Endothelial cell (in vitro differentiated cells): ENCODE data around the gene UBE2I. TPM values are rescaled to one million over a fixed set of nuclear protein-coding genes. Genes with fewer than 3 reads are reported as not detected.

Experiments used
- DNase-seq: peaks from one replicate; pipeline ENCODE4 v3.0.0; 2021; ENCODE audit warnings: low spot score
- H3K27ac Mint-ChIP-seq: one replicate; pipeline ENCODE4 v1.8.0; 2021; ENCODE audit warnings: mixed read lengths, inconsistent platforms; ENCODE audit not compliant: unreplicated experiment
- H3K27me3 Mint-ChIP-seq: one replicate; pipeline ENCODE4 v1.8.0; 2021; ENCODE audit warnings: mild to moderate bottlenecking, moderate library complexity, mixed read lengths, inconsistent platforms; ENCODE audit not compliant: unreplicated experiment
- H3K36me3 Mint-ChIP-seq: one replicate; pipeline ENCODE4 v1.8.0; 2021; ENCODE audit warnings: mild to moderate bottlenecking, low read depth, mixed read lengths, inconsistent platforms; ENCODE audit not compliant: unreplicated experiment
- H3K4me1 Mint-ChIP-seq: one replicate; pipeline ENCODE4 v1.8.0; 2021; ENCODE audit warnings: mild to moderate bottlenecking, mixed read lengths, inconsistent platforms; ENCODE audit not compliant: unreplicated experiment
- H3K4me3 Mint-ChIP-seq: one replicate; pipeline ENCODE4 v1.8.0; 2021; ENCODE audit warnings: mild to moderate bottlenecking, mixed read lengths, inconsistent platforms; ENCODE audit not compliant: unreplicated experiment
- H3K9me3 Mint-ChIP-seq: one replicate; pipeline ENCODE4 v1.8.0; 2021; ENCODE audit warnings: mixed read lengths, inconsistent platforms; ENCODE audit not compliant: unreplicated experiment
- CTCF ChIP-seq: fragments of 200-600 bp; sonication (generic); IDR thresholded peaks from one replicate; pipeline ENCODE4 v1.5.0; 2021; ENCODE audit warnings: antibody characterized with exemption; ENCODE audit not compliant: unreplicated experiment
- total RNA-seq: library from RNA; stranded (reverse); fragmentation: NEBNext Ultra II Directional; extraction: Animal tissue kit (Norgen Biotek cat#: 25700); gene quantifications from one replicate; pipeline ENCODE4 v1.2.1, GENCODE V29; 2021; ENCODE audit not compliant: unreplicated experiment

The UBE2I gene
- total RNA-seq, 1 donor from 2014 or later = 167 TPM

- H3K36me3 Mint-ChIP-seq = peaks cover 13% of the 10 kb centered on the region
- no peak overlapping the region for H3K4me3 Mint-ChIP-seq
- DNase-seq = no peak
- peaks cover 24% of the 10 kb centered on the region for H3K4me1 Mint-ChIP-seq
- peaks cover 31% of the 10 kb centered on the region for H3K27me3 Mint-ChIP-seq
- H3K27ac Mint-ChIP-seq = no peak overlapping the region
- TF ChIP-seq CTCF = no peak
- H3K9me3 Mint-ChIP-seq = no peaks in the 10 kb centered on the region
These were observed 38.5 kb downstream of the UBE2I start for GRCh38 chr16:1347962-1348361.

GRCh38 chr16:1348441-1348840, 39.0 kb downstream of the UBE2I start:
- Mint-ChIP-seq H3K4me3 (no peak overlapping the region), H3K36me3 (peaks cover 13% of the 10 kb centered on the region), H3K27me3 (peaks cover 31% of the 10 kb centered on the region), H3K4me1 (peaks cover 23% of the 10 kb centered on the region), H3K27ac (no peak overlapping the region), H3K9me3 (no peaks in the 10 kb centered on the region)
- no peak for TF ChIP-seq CTCF
- no peak for DNase-seq

- H3K27ac Mint-ChIP-seq = no peak overlapping the region
- H3K27me3 Mint-ChIP-seq = peaks cover 30% of the 10 kb centered on the region
- H3K9me3 Mint-ChIP-seq = no peaks in the 10 kb centered on the region
- peaks cover 13% of the 10 kb centered on the region for H3K36me3 Mint-ChIP-seq
- no peak for DNase-seq
- peaks cover 24% of the 10 kb centered on the region for H3K4me1 Mint-ChIP-seq
- TF ChIP-seq CTCF = no peak
- no peak overlapping the region for H3K4me3 Mint-ChIP-seq
These were observed 39.5 kb downstream of the UBE2I start for GRCh38 chr16:1348926-1349325.

- no peak for TF ChIP-seq CTCF
- Mint-ChIP-seq H3K27ac (no peak overlapping the region), H3K4me1 (peaks cover 24% of the 10 kb centered on the region), H3K27me3 (peaks cover 31% of the 10 kb centered on the region), H3K4me3 (no peak overlapping the region), H3K9me3 (no peaks in the 10 kb centered on the region), H3K36me3 (peaks cover 13% of the 10 kb centered on the region)
- no peak for DNase-seq
These were observed 39.9 kb downstream of the UBE2I start for GRCh38 chr16:1349351-1349750.

- Mint-ChIP-seq H3K4me3 (peak overlapping the region; percentile 91), H3K9me3 (no peaks in the 10 kb centered on the region), H3K27ac (no peak overlapping the region), H3K4me1 (peaks cover 24% of the 10 kb centered on the region), H3K27me3 (peaks cover 30% of the 10 kb centered on the region), H3K36me3 (peaks cover 14% of the 10 kb centered on the region)
- DNase-seq = no peak
- no peak for TF ChIP-seq CTCF
These were observed 40.5 kb downstream of the UBE2I start for GRCh38 chr16:1349951-1350350.
